Measurements from ENCODE around the gene RLN2. TPM values are rescaled to one million over a fixed set of nuclear protein-coding genes. Genes with fewer than 3 reads are reported as not detected.
"Not testable (repeated sequence)": the region's sequence is repeated elsewhere in the genome, so short reads cannot be mapped to it uniquely, and the experiment has no call there.

The RLN2 gene
- total and polyA plus RNA-seq, 12 donors = 0.13 to 1.7 (median 0.68) TPM; not detected in 3

GRCh38 chr9:5321058-5321457 lies 16.5 kb upstream of the RLN2 start:
- DNase-seq = no peak
- intact Hi-C loops (cut with DNase I) = loop anchor here in 1 of 10 donors (10.0 kb wide), 1 partner anchor 64 kb away; no protein-coding TSS in a partner anchor

GRCh38 chr9:5316406-5316805 lies 11.9 kb upstream of the RLN2 start:
- H3K4me3 ChIP-seq; H3K27me3 ChIP-seq; H3K36me3 ChIP-seq; DNase-seq; intact Hi-C loops (cut with DNase I); ATAC-seq; H3K4me1 ChIP-seq; H3K27ac ChIP-seq: not testable (repeated sequence)
- peaks cover 0 to 30% (median 16%) of the 10 kb centered on the region in 11 donors for H3K9me3 ChIP-seq
- WGBS, 2 donors = 98 to 100% methylated on average over 1 of the region's 1 CpG

More at GRCh38 chr9:5321058-5321457, 16.5 kb upstream of the RLN2 start:
- WGBS, 2 donors = 11 to 25% methylated on average over 1 of the region's 1 CpG
- no peak for ATAC-seq
- H3K9me3 ChIP-seq = peaks cover 0 to 8% (median 3%) of the 10 kb centered on the region in 11 donors
- H3K4me1 ChIP-seq = no peaks in the 10 kb centered on the region
- H3K36me3 ChIP-seq = no peaks in the 10 kb centered on the region
- no peaks in the 10 kb centered on the region for H3K27me3 ChIP-seq
- no peak for TF ChIP-seq CTCF (IDR thresholded peaks at IDR 0.05)
- no peak overlapping the region for H3K27ac ChIP-seq
- no peak overlapping the region for H3K4me3 ChIP-seq

GRCh38 chr9:5315187-5315923 lies 10.8 kb upstream of the RLN2 start:
- WGBS, 2 donors = 57 to 58% methylated on average over 4 of the region's 4 CpGs
- no peak for ATAC-seq

GRCh38 chr9:5310851-5311250 lies 6.3 kb upstream of the RLN2 start:
- peaks cover 0 to 2% (median 0%) of the 10 kb centered on the region in 9 donors for H3K4me1 ChIP-seq
- DNase-seq (no peak), ATAC-seq (no peak)
- peaks cover 0 to 20% (median 12%) of the 10 kb centered on the region in 11 donors for H3K9me3 ChIP-seq
- H3K27ac ChIP-seq = no peak overlapping the region
- H3K27me3 ChIP-seq = peaks cover 0 to 12% (median 0%) of the 10 kb centered on the region in 7 donors
- TF ChIP-seq CTCF (IDR thresholded peaks at IDR 0.05) = no peak
- intact Hi-C loops (cut with DNase I) = no loop called here
- no peak overlapping the region for H3K4me3 ChIP-seq
- no peaks in the 10 kb centered on the region for H3K36me3 ChIP-seq

More at GRCh38 chr9:5315187-5315923, 10.8 kb upstream of the RLN2 start:
- no peak for DNase-seq
- TF ChIP-seq CTCF (IDR thresholded peaks at IDR 0.05) = no peak
- H3K27me3 ChIP-seq = peaks cover 0 to 8% (median 0%) of the 10 kb centered on the region in 7 donors
- H3K9me3 ChIP-seq = peaks cover 0 to 30% (median 16%) of the 10 kb centered on the region in 11 donors
- peaks cover 0 to 2% (median 0%) of the 10 kb centered on the region in 9 donors for H3K4me1 ChIP-seq
- H3K4me3 ChIP-seq = no peak overlapping the region
- intact Hi-C loops (cut with DNase I) = no loop called here
- no peak overlapping the region for H3K27ac ChIP-seq
- H3K36me3 ChIP-seq = no peaks in the 10 kb centered on the region

- peaks cover 0 to 5% (median 0%) of the 10 kb centered on the region in 7 donors for H3K27me3 ChIP-seq
- no peak overlapping the region for H3K27ac ChIP-seq
- H3K36me3 ChIP-seq = no peaks in the 10 kb centered on the region
- TF ChIP-seq CTCF (IDR thresholded peaks at IDR 0.05) = no peak
- H3K9me3 ChIP-seq = no peaks in the 10 kb centered on the region
- no peak for ATAC-seq
- DNase-seq = no peak
- peaks cover 0 to 3% (median 0%) of the 10 kb centered on the region in 9 donors for H3K4me1 ChIP-seq
- intact Hi-C loops (cut with DNase I) = no loop called here
- H3K4me3 ChIP-seq = no peak overlapping the region
- WGBS, 2 donors = 77 to 88% methylated on average over 2 of the region's 2 CpGs
Observed at GRCh38 chr9:5305741-5306140, 1.2 kb upstream of the RLN2 start.
